MM.1S (cell line): ENCODE measurements around the gene ZNF664.

Experiments
- DNase-seq: peaks from one replicate; pipeline ENCODE4 v3.0.0-alpha.2; 2015
- H2AFZ ChIP-seq: fragments of 300-600 bp; sonication (generic); 2 replicates; pipeline ENCODE4 v1.6.0; 2016; ENCODE audit warnings: antibody characterized with exemption, low read length
- H3F3A ChIP-seq: fragments of 300-600 bp; sonication (generic); 2 replicates; pipeline ENCODE4 v1.6.1; 2016; ENCODE audit warnings: mild to moderate bottlenecking, antibody characterized with exemption, low read length, moderate library complexity, mixed read lengths; ENCODE audit not compliant: insufficient read depth
- H3K27ac ChIP-seq: fragments of 300-600 bp; sonication (generic); 2 replicates; pipeline ENCODE4 v1.5.1; 2016; ENCODE audit warnings: mild to moderate bottlenecking, low read length
- H3K27me3 ChIP-seq: fragments of 300-600 bp; sonication (generic); replicated peaks from 2 replicates; pipeline ENCODE4 v1.6.0; 2016; ENCODE audit warnings: low read length; ENCODE audit not compliant: insufficient read depth
- H3K36me3 ChIP-seq: fragments of 300-600 bp; sonication (generic); replicated peaks from 2 replicates; pipeline ENCODE4 v1.6.1; 2016; ENCODE audit warnings: mild to moderate bottlenecking, low read length, mixed read lengths; ENCODE audit not compliant: insufficient read depth
- H3K4me1 ChIP-seq: fragments of 300-600 bp; sonication (generic); 2 replicates; pipeline ENCODE4 v1.6.1; 2016; ENCODE audit warnings: low read length, mixed read lengths
- H3K4me2 ChIP-seq: fragments of 300-600 bp; sonication (generic); 2 replicates; pipeline ENCODE4 v1.6.0; 2016; ENCODE audit warnings: low read depth, low read length
- H3K4me3 ChIP-seq: fragments of 300-600 bp; sonication (generic); 2 replicates; pipeline ENCODE4 v1.5.1; 2016; ENCODE audit warnings: low read length, mixed read lengths
- H3K79me2 ChIP-seq: fragments of 300-600 bp; sonication (generic); 2 replicates; pipeline ENCODE4 v1.6.1; 2016; ENCODE audit warnings: mixed run types, low read length, mixed read lengths
- H3K9ac ChIP-seq: fragments of 300-600 bp; sonication (generic); 2 replicates; pipeline ENCODE4 v1.6.1; 2016; ENCODE audit warnings: low read length, mixed read lengths
- H3K9me2 ChIP-seq: fragments of 300-600 bp; sonication (generic); replicated peaks from 2 replicates; pipeline ENCODE4 v1.6.1; 2016; ENCODE audit warnings: mild to moderate bottlenecking, low read length, mixed read lengths; ENCODE audit not compliant: insufficient read depth
- H3K9me3 ChIP-seq: fragments of 300-600 bp; sonication (generic); replicated peaks from 2 replicates; pipeline ENCODE4 v1.6.1; 2016; ENCODE audit warnings: mild to moderate bottlenecking, low read length, mixed read lengths; ENCODE audit not compliant: insufficient read depth
- H4K20me1 ChIP-seq: fragments of 300-600 bp; sonication (generic); 2 replicates; pipeline ENCODE4 v1.6.1; 2016; ENCODE audit warnings: mild to moderate bottlenecking, low read length, moderate library complexity, mixed read lengths; ENCODE audit not compliant: insufficient read depth
- EZH2 ChIP-seq: fragments of 300-600 bp; sonication (generic); optimal IDR thresholded peaks from 2 replicates; pipeline ENCODE3; 2017; ENCODE audit warnings: low read depth, mild to moderate bottlenecking, antibody characterized with exemption, low read length, mixed read lengths
- EZH2phosphoT487 ChIP-seq: fragments of 300-600 bp; sonication (generic); IDR thresholded peaks from 2 replicates; pipeline ENCODE4 v1.6.1; 2018; ENCODE audit warnings: antibody characterized with exemption, low read length
- TF ChIP-seq, protein P1 (sequence below): fragments of 300-600 bp; sonication (generic); IDR thresholded peaks from 2 replicates; pipeline ENCODE4 v1.5.1; 2016; ENCODE audit warnings: antibody characterized with exemption, low read length, mixed read lengths

Gene ZNF664

DNA sequence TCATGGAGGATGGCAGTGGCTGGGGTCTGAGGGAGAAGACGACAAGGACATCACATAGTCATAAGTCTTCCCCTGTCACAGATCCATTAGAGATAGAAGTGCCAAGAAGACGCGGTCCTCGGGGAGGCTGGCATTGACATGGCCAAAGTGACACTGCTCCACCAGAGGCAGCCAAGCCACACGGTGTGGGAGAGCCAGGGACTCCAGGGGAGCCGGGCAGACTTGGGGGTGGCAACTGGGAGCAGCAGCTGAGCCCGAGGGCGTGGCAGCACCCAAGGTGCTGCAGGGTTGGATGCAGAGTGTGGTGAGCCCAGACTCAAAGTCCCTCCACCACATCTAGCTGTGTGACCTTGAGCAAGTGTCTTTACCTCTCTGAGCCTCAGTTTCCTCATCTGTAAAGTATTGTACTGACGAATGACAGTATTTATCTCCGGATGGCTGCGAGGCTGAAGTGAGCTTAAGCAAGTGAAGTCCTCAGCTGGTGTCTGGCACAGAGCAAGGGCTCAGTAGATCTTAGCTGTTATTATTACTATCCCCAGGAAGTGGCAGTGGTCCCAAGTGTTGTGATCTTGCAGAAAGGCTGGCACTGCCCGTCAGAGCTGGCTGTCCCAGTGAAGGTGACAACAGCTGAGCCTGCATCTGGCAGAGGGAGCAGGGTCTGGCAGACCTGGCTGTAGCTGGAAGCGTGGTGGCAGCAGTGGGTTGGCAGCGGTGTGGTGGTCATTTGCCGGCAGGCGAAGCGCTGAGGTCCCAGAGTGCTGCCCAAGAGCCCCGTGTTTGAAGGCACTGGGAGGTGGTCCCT is 54.9 kb downstream of the ZNF664 start:
- Histone ChIP-seq H3F3A (0 out of 2 replicates have a peak, but pooled peaks cover 7% of the 10 kb centered on the region), H2AFZ (peak overlapping the region; percentile 31; the same call in 1 of the 2 replicates), H3K4me3 (no peak overlapping the region), H4K20me1 (no peaks in the 10 kb centered on the region), H3K9me3 (no peaks in the 10 kb centered on the region), H3K9ac (no peak overlapping the region; the same call in 1 of the 2 replicates), H3K27ac (peak overlapping the region; percentile 68; the same call in 1 of the 2 replicates), H3K27me3 (no peaks in the 10 kb centered on the region), H3K9me2 (no peaks in the 10 kb centered on the region), H3K4me1 (peaks cover 22% of the 10 kb centered on the region), H3K36me3 (no peaks in the 10 kb centered on the region), H3K79me2 (no peaks in the 10 kb centered on the region), H3K4me2 (peak overlapping the region; percentile 52; the same call in 1 of the 2 replicates)
- TF ChIP-seq, protein P1, sequence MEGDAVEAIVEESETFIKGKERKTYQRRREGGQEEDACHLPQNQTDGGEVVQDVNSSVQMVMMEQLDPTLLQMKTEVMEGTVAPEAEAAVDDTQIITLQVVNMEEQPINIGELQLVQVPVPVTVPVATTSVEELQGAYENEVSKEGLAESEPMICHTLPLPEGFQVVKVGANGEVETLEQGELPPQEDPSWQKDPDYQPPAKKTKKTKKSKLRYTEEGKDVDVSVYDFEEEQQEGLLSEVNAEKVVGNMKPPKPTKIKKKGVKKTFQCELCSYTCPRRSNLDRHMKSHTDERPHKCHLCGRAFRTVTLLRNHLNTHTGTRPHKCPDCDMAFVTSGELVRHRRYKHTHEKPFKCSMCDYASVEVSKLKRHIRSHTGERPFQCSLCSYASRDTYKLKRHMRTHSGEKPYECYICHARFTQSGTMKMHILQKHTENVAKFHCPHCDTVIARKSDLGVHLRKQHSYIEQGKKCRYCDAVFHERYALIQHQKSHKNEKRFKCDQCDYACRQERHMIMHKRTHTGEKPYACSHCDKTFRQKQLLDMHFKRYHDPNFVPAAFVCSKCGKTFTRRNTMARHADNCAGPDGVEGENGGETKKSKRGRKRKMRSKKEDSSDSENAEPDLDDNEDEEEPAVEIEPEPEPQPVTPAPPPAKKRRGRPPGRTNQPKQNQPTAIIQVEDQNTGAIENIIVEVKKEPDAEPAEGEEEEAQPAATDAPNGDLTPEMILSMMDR = no peak
- TF ChIP-seq EZH2phosphoT487 (no peak), EZH2 (no peak)
- no peak for DNase-seq

DNA sequence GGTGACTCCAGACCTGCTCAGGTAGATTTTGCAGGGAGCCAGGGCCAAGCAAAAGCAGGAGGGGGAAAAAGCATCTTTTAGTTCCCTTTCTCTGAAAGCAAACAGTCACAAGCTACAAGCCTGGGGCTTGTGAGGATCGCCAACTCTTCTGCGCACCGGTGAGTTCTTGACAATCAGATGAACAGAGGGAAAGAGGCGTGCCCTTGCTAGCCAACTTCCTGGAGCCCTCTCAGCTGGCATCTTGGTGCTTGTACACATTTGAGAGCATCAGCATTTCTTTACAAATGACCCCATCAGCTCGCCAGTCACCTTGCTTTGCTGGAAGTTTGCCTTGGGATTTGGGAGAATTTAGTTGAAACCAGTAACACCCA is 55.5 kb downstream of the ZNF664 start:
- no peak overlapping the region for H3K9ac ChIP-seq
- H3K4me1 ChIP-seq = peaks cover 22% of the 10 kb centered on the region
- H3K36me3 ChIP-seq = no peaks in the 10 kb centered on the region
- peak overlapping the region; percentile 52; the same call in 1 of the 2 replicates for H3K4me2 ChIP-seq
- TF ChIP-seq EZH2phosphoT487 (no peak), EZH2 (no peak)
- 0 out of 2 replicates have a peak, but pooled peaks cover 7% of the 10 kb centered on the region for H3F3A ChIP-seq
- no peaks in the 10 kb centered on the region for H3K9me2 ChIP-seq
- H3K79me2 ChIP-seq = no peaks in the 10 kb centered on the region
- H3K4me3 ChIP-seq = no peak overlapping the region
- no peak overlapping the region for H3K27ac ChIP-seq
- H4K20me1 ChIP-seq = no peaks in the 10 kb centered on the region
- peak; percentile 9 for DNase-seq
- no peaks in the 10 kb centered on the region for H3K27me3 ChIP-seq
- no peak overlapping the region for H2AFZ ChIP-seq
- no peaks in the 10 kb centered on the region for H3K9me3 ChIP-seq

DNA sequence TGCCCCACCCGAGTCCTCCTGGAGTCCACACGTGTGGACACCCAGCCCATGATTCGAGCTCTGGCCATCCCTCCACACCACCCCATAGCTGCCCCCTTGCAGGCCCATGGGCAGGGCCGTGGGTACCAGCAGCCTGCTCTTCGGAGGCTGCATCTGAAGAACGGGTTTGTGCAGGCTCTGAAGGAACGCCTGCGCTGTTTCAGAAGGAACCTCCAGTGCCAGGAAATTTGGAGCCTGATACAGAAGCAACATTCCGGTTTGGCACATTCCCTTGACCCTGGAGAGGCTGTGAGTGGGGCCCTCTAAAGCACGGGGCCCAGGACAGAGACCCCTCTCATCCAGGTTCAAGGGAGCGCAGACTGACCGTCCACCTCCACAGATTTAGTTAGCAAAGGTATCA is 57.0 kb downstream of the ZNF664 start:
- no peak overlapping the region for H3K4me3 ChIP-seq
- H3K4me2 ChIP-seq = no peak overlapping the region

More for the DNA sequence above, 57.0 kb downstream of the ZNF664 start:
- Histone ChIP-seq H3K79me2 (no peaks in the 10 kb centered on the region), H3K9me3 (no peaks in the 10 kb centered on the region), H4K20me1 (no peaks in the 10 kb centered on the region), H3F3A (0 out of 2 replicates have a peak, but pooled peaks cover 7% of the 10 kb centered on the region), H2AFZ (no peak overlapping the region), H3K27ac (no peak overlapping the region), H3K9ac (no peak overlapping the region), H3K36me3 (no peaks in the 10 kb centered on the region), H3K9me2 (no peaks in the 10 kb centered on the region), H3K4me1 (peaks cover 22% of the 10 kb centered on the region), H3K27me3 (no peaks in the 10 kb centered on the region)
- TF ChIP-seq EZH2phosphoT487 = no peak
- no peak for TF ChIP-seq EZH2
- TF ChIP-seq, protein P1 = no peak
- no peak for DNase-seq
